ENCODE measurements around the gene MTCP1.

Gene MTCP1, protein sequence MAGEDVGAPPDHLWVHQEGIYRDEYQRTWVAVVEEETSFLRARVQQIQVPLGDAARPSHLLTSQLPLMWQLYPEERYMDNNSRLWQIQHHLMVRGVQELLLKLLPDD

DNA sequence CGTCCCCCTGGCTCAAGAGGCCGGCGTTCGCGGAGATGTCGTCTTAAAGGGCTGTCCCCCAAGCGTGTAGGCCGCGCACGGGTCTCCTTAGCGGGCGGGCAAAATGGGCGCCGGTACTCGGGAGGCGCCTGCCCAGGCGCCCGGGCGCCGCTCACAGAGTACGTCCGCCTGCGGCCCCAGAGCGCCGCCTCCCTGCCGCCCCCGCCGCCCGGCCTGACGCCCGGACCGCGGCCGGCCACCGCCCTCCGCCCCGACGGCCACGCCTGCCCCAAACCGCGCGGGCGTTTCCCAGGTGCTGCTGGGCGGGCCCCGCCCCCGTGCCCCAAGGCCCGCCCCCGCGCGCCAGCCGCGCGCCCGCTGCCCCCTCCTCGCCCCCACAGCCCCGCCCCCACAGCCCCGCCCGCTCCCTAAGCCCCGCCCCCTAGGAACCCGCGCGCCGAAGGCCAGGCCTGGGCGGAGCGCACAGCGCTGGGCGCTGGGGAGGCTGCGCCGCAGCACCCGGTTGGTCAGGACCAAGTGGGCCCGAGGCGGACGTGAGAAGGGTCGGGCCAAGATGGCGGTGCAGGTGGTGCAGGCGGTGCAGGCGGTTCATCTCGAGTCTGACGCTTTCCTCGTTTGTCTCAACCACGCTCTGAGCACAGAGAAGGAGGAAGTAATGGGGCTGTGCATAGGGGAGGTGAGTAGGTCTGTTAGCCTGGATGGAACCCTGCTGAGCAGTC, at the start of gene MTCP1, which contains the start of the genes BRCC3 and CMC4:
TSS of gene MTCP1 (minus strand) at position 162 of the 719 bp plus-strand sequence. CDS start 5,126 bp downstream, outside the sequence.
TSS of gene BRCC3 (plus strand) at position 534 of the 719 bp plus-strand sequence. CDS start at position 554, 20 bp downstream.
TSS of gene CMC4 (minus strand) at position 162 of the 719 bp plus-strand sequence. CDS start 7,113 bp downstream, outside the sequence.
- peak; percentile 95 for DNase-seq (ENCODE audit: low spot score)

DNA sequence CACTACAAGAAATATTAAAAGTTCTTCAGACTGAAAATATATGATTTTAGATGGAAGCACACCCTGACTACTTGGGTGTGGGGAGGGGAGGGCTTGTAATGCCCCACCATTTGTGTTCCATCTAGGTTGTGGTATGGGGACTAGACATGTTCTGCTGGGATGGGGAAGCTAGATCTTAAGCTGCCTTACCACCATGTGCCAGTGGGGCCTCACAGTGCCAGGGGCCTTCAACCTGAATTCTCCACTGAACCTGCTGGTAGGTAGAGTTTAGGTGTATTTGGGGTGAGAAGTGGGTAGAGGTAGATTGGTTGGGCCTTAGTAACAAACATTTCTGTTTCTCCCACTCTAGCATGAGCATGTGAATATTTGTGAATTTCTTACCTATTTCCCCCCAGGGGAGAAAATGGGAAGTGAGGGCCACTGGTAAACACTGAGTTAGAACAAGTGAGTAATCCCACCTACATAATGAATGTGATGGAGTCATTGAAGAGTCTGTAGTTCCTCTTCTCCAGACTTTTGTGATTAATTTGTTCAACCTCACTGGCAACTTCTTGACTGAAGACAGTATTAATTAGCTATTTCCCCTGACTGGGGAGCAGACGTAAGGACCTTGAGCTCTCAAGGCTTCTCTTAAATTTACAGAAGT, 44.4 kb upstream of the MTCP1 start:
- no peak for DNase-seq (ENCODE audit: low spot score)

DNA sequence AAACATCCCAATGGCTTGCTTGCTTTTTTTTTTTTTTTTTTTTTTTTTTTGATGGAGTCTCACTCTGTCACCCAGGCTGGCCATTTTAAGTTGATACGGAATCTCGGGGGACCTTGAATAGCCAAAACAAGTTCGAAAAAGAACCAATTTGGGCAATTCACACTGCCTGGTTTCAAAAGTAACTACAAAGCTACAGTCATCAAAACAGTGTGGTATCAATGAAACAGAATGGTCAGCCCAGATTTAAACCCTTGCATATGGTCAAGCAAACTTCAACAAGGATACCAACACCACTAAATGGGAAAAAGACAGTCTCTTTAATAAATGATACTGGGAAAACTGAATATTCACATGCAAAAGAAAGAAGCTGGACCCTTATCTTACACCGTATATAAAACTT, 42.2 kb upstream of the MTCP1 start:
- DNase-seq (ENCODE audit: low spot score): no peak

DNA sequence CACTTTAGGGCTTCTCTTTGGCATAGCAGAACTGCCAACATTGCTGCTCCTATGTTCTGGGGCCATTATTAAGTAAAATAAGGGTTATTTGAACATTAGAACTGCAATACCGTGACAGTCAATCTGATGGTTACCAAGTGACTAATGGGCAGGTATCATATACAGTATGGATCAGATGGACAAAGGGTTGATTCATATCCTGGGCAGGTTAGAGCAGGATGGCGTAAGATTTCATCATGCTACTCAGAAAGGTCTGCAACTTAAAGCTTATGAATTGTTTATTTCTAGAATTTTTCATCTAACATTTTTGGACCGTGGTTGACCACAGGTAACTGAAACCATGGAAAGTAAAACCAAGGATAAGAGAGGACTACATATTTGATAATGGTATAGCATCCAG, 41.2 kb upstream of the MTCP1 start:
- DNase-seq (ENCODE audit: low spot score): no peak

DNA sequence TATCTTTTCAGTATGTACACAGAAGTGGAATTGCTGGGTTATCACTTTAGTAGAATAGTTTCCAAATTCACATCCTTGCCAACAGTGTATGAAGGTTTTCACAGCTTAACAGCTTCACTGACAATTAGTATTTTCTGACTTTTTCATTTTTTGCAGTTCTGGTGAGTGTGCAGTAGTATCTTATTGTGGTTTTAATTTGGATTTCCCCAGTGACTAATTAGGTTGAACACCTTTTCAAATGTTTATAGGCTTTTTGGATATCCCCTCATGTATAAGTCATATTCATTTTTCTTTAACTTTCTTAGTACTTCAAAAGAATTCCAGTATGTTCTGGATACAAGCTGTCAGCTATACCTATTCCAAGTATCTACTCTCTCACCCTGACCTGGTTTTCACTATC, 37.5 kb upstream of the MTCP1 start:
- DNase-seq (ENCODE audit: low spot score): no peak

DNA sequence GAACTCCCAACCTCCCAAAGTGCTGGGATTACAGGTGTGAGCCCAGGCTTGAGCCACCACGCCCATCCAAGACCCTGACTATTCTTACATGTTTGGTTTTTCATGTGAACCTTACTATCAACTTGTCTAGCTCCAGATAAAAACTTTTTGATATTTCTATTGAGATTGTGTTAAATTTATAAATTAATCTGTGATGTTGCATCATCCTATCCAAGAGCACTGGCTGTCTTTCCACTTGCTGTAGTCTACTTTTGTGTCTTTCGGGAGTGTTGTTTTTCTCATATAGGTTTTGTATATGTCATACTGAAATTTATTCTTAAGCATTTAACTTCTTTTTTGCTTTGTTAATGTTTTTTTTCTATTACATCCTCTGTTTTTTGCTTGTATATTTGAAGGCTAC, 35.0 kb upstream of the MTCP1 start:
- DNase-seq (ENCODE audit: low spot score): no peak

DNA sequence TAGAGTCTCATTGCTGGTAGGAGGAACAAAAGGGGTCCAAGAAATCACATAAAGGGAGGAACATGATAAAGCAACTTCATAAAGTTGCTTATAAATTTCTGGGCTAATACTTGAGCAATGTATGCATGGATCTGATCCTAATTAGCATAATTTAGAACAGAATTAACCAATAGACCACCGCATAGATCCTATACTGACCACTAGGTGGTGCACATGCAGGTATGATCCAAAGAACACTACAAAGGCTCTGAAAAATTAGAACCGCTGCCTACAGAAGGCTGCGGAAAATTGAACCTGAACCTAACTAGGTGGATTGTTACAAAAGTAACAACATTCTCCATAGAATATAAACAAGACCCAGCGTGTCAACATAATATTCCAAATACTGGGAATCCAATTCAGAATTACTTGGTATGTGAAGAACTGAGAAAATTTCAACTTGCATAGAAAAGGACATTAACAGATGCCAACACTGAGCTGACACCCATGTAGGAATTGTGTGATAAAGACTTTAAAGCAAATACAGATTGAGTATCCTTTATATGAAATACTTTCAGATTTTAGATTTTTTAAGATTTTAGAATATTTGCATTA, 23.6 kb upstream of the MTCP1 start:
- peak; percentile 38 for DNase-seq (ENCODE audit: low spot score)

DNA sequence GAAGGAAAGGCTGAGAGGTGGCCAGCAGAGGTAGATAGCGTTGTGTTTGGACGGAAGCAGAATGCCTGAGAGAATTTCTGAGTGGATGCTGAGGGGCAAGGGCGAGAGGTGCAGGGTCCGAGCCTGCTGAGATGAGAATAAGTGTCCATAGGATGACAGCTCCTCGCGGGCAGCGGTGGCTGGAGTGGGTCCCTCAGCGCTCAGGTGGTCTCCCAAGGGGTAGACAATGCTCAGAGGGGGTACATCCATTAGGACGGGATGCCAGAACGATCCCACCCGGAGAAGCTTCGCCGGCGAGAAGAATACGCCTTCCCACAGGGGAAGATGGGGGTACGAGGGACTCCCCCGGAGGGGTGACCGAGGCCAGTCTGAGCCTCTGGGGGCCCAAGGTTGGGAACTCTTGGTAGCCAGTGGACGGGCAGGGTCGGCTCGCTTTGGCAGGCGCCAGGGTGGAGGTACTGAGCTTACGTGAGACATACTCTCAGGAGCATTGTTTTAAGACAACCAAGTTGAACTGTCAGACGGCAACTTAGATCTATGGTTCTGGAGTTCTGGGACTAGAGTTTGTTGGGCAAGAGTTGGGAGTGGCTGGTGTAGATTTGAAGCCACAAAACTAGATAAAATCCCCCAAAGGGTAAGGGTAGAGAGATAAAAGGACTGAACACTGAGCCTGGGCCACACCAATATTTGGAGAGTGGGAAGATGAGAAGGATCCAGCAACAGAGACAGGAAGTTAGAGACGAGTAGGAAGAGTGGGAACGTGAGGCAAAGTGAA, 16.2 kb upstream of the MTCP1 start:
- no peak for DNase-seq (ENCODE audit: low spot score)

DNA sequence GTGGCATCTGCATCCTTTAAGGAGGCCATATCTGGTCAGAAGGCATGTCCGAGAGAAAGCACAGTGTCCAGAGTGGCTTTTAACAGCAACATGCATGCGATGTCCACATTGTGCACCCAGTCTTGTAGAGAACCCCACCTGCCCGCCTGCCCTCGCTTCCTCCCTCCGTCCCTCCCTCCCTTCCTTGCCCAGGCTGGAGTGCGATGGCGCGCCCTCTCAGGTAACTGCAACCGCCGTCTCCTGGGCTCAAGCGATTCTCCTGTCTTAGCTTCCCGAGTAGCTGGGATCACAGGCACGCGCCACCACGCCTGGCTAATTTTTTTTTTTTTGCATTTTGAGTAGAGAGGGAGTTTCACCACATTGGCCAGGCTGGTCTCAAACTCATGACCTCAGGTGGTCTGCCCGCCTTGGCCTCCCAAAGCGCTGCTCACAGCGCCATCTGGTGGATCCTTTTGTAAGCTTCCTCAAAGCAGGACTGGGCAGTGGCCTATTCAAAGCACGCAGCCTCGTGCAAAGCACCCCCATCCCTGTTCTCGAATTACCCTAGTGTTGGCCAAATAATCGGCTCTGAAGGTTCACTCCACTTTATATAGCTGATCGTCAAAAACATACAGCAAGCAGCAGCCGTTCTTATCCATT, 15.4 kb upstream of the MTCP1 start:
- DNase-seq (ENCODE audit: low spot score): peak; percentile 43

DNA sequence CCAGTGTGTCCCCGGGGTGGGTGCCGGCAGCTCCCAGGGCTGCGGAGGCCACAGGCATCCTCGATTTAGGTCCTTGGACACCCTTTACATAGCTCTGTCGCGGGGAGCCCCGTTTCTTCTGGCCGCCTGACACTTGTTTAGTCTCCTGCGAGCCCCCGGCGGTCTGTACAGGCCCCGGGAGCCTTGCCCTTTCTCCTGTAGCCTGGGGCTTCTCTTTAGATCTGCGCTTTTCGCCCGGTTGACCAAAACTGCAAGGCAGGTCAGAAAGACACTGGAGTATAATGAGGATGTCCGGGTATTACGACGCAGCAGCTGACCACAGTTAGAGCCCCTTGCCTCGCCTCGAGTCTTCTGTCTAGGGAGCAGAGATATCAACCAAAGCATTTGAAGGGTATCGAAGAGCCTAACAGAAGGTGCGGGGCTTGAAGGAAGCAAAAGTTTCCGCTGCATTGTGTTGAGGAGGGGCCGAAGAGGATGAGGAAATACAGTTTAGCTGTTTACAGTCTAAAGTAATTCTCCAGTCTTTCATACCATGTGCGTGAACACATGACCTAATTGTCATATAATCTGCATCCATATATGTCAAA, 851 bp upstream of the MTCP1 start:
- DNase-seq (ENCODE audit: low spot score): no peak

DNA sequence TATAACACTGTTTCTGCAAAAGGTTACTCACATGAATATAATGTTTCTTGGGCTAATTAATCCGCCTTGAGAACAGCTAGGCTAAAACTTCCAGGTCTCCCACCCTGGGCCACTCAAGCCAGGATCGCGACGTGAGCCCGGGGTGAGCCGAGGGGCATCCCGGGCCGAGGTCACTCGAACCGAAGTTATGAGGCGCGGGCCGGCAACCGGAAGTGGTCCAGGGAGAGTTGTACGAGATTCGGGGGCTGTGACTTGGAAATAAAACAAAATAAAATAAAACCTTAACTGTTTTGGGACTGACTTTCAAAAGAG, 317 bp downstream of the MTCP1 start:
- DNase-seq (ENCODE audit: low spot score): peak; percentile 55

DNA sequence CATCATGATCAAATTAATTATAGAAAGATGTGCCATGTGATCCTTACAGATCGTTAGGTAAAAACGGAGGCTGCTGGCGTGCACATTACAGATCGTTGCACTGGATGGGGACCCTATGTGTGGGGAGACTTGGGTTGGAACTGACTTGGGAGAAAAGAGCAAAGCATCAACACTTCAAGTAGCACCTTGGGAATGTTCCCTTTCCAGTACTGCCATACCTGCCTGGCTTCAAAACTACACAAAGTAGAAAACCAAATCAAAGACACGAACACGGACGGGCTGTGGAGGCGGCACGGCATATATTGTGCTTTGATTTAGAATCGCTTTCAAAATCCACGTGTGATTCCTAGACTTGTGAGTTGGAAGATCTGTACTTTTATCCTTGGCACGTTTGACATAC, 898 bp downstream of the MTCP1 start:
- DNase-seq (ENCODE audit: low spot score): no peak

DNA sequence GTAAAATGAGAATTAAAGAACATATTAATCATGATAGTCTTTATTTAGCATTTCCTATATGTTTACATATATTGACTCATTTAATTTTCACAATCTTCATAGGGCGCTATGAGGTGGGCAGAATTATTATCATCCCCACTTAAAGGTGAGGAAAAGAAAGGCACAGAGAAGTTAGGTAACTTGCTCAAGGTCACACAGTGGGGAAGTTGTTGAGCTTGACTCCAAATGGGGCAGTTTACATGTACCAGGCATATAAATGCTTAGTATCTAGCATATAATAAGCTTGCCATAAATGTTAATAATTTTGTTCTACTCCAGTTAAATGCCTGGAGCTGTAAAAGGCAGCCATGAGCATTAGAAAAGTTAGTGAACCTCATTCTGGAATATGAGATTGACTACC, 1.5 kb downstream of the MTCP1 start:
- no peak for DNase-seq (ENCODE audit: low spot score)

DNA sequence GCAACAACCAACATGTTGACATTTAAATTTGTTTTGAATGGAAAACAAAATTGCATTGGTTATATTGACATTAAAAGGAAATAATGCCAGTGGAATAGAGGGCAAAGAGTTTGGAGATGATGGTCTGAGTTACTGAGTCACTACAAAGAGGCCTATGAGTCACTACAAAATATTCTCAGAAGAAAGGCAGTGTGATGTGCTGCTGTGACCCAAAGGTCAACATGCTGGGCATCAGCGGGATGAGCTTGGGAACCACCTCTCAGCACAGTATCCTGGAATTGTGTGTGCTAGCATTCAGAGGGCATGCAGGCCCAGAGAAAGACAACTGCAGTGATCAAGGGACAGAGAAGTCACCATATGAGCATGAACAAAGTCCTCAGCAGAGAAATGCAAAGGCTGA, 2.8 kb downstream of the MTCP1 start:
- DNase-seq (ENCODE audit: low spot score): no peak

DNA sequence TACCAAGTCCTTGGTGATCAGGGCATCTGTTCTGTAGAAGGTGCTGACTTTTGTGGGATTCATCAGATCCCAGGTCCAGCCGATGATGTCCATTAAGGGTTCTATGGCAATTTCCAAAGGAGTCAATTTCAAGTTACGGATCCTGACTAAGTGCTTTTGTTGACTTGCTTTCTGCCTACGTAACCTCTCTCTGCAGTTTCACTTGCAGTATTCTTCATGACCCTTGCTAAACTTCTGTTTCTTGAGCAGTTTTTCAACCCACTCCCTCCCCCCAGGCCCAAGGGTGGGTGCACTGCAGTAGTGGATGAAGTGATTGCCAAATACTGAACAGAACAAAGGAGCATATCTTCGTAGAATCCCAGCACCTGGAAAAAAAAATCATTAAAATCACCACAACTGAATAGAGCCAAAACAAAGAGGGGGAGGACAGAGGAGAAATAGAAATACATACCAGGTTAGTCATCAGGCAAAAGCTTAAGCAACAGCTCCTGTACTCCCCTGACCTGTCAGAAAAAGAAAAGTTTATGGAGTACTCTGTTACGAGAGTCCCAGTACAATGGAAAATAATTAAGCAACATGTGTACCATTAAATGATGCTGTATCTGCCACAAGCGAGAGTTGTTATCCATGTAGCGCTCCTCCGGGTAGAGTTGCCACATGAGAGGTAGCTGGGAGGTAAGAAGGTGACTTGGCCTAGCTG, 5.8 kb downstream of the MTCP1 start:
- DNase-seq (ENCODE audit: low spot score): no peak

DNA sequence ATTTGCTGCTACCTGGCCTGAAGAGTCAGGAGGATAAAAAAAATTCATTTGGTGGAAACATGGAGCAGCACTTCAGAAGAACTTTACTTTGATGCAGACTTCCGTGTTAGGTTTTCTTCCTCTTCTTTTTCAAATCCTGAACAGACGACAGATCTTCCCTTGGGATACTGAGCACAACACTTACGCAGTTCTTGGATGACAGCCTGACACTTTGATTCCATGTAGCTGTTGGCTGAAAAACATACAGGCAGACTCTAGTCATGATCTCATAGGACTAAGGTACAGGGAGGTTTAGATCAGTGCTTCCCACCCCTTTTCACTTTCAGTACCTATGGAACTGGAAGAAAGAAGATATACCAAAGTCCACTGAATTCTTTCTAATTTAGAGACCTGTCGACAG, 9.2 kb downstream of the MTCP1 start:
- DNase-seq (ENCODE audit: low spot score): no peak

DNA sequence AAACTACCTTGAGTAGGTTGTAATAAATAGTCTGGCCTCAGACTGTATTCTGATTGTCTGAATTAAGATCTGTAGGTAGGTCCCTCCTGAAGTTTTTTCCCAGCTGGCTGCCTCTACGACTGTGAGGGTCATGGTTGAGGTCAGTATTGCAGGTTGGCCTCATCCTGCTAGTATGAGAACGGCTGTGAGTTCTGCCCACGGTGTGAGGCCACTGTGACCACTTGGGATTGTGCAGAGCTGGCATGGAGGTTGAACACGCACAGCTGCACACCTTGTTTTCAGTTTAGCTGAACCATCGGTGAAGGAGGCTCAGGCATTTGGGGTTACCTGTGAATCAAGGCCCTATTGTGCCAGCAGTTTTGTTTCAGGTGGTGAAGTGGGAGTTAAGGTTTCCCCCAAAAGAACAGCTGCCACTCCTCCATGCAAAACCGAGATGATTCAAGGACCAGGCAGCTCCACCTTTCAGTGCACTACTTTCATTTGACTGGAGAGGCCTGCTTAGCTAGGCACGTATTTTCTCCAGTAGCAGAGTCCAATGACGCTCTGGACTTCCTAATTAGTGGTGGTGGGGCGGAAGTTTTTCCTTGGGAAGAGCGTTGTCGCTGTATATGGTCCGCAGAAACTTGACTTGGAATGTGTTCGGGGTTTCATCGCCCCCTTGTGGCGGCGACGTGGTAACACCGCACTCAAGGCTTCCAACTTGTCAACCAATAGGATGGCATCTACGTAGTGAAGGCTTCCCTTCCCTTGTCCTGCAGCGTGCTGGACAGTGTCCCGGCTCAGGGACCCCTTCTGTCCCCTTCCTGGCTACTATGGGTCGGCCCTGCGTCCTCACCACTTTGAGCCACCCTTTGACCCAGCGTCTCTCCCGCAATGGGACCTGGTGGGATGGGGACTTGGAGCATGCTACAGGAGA, 13.8 kb downstream of the MTCP1 start:
- peak; percentile 73 for DNase-seq (ENCODE audit: low spot score)

DNA sequence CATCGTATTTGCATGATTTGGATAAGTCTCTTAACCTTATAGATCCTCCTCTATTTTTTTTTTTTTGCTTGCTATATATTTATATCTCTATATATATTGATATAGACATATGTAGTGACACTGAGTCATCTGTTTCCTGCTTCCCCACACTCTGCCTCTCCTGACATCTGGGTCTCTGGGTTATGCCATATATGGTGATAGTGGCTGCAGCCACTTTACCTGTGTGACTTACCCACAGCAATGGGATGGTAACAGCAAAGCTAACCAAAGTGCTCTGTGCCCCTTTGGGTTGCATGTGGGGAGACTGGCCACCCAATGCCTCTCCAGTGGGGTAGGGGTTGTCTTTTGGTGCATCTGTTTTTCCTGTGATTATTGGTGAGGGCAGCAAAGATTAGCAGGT, 14.5 kb downstream of the MTCP1 start:
- DNase-seq (ENCODE audit: low spot score): no peak

DNA sequence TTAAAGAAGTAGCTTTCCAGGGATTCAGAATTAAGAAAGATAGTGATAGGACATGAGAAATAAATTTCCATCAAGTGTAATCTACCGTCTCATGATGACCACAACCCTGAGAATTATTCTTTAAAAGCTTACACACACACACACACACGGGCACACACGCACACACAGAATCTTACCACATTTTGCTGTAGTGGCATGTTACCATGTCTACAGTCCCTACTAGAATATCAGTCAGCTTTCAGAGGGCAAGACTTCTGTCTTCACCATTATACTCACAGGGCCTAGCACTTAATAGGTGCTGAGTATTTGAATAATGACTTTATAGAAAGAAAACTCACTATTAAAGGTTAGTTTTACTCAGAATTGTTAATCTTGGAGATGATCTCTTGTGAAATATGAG, 15.4 kb downstream of the MTCP1 start:
- DNase-seq (ENCODE audit: low spot score): no peak

DNA sequence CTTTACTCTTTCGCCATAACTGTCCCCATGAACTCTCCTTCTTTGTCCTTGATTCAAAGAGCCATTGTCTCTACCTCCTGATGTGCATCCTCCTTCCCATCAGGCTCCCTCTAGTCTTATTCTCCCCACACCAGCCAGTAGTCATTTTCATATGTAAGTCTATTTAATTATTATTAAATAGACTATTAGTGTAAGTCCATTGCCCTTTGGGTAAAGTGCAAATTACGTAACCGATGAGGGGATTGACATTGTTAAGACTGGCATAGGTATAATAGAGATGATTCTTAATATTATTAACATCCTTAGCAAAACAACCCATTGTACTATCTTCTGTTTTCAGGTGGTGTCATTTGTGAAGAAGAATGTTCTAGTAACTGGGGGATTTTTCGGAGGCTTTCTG, 16.7 kb downstream of the MTCP1 start:
- DNase-seq (ENCODE audit: low spot score): no peak
